Fibroblast of mammary gland (primary cell): ENCODE data around the gene FMN1.

Experiments
- DNase-seq: peaks from one replicate; pipeline ENCODE4 v3.0.0-alpha.2; 2010; ENCODE audit warnings: low read depth
- H3K4me3 ChIP-seq: 2 replicates; pipeline ENCODE4 v1.5.1; 2011; ENCODE audit warnings: low read depth, mild to moderate bottlenecking, low read length, moderate library complexity; ENCODE audit not compliant: control insufficient read depth
- TF ChIP-seq, protein P1 (sequence below): conservative IDR thresholded peaks from 2 replicates; pipeline ENCODE4 v1.5.1; 2011; ENCODE audit warnings: low read depth, low read length, inconsistent platforms; ENCODE audit not compliant: control insufficient read depth, insufficient read depth

The FMN1 gene

DNA sequence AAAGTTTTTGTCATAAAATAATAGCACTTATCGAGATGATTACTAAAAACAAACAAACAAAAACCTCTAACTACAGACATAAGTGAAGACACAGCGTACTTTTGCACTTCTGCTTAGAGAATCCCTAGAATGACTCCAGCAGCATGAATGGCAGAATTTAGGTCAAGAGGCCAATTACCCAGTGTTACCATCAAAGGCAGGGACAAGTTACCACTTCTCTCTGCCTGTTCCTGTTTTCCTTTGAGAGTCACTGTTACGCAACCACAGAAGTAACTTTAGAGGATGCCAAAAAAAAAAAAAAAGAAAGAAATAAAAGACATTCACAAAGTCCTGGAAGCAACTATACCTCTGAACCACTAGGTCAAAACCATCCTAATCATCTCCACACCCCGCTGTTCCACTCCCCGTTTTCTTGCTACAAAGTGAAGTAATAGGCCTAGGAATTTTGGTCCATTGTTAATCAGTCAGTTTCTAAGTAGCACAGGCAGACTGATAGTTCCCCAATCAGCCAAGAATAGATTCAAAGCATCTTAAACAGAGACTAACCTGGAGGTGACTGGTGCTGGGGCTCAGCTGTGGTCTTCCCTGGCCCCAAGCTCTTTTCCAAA, 41.9 kb downstream of the FMN1 start:
- DNase-seq: peak; percentile 78
- H3K4me3 ChIP-seq: no peak overlapping the region
- TF ChIP-seq, protein P1, sequence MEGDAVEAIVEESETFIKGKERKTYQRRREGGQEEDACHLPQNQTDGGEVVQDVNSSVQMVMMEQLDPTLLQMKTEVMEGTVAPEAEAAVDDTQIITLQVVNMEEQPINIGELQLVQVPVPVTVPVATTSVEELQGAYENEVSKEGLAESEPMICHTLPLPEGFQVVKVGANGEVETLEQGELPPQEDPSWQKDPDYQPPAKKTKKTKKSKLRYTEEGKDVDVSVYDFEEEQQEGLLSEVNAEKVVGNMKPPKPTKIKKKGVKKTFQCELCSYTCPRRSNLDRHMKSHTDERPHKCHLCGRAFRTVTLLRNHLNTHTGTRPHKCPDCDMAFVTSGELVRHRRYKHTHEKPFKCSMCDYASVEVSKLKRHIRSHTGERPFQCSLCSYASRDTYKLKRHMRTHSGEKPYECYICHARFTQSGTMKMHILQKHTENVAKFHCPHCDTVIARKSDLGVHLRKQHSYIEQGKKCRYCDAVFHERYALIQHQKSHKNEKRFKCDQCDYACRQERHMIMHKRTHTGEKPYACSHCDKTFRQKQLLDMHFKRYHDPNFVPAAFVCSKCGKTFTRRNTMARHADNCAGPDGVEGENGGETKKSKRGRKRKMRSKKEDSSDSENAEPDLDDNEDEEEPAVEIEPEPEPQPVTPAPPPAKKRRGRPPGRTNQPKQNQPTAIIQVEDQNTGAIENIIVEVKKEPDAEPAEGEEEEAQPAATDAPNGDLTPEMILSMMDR: no peak

DNA sequence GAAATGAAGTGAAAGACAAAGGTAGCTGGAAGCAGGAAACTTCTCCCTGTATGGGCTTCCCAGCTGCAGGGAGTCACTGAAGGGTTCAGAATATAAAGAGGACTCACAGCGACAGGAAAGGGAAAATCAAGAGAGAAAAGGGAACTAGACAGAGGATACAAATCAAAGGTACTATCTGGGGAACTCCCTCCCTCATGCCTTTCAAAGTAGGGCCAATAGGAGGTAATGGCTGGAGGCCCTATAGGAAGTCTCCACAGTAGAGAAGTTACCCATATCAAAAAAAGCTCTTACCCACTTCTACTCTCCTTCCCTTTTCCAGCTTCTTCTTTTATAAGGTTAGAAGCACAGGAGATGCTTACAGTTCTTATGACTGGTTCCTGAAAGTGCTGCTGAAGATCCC, 43.5 kb downstream of the FMN1 start:
- no peak overlapping the region for H3K4me3 ChIP-seq
- DNase-seq: no peak
- TF ChIP-seq, protein P1: no peak

DNA sequence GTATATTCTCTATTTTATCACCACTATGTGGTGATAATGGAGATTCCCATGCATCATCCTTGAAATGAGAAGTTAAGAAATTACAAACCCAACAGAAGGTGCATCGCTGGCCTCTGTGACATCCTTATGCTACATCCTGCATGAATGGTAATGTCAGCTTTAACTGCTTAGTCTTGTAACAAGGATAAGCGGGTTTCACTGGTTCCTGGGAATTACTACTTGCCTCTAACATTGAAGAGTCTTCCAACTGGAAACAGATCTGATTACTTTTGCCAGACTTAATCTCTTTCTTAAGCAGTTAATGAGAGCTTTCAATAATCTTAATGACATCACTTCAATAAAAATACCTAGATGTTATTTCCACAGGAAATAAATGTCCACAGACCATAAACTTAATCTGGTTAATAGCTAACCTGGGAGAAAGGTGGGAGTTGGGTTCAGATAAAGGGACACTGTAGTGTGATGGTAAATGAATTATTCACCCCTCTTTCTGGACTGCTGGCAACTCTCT, 44.0 kb downstream of the FMN1 start:
- no peak for DNase-seq
- TF ChIP-seq, protein P1: no peak
- H3K4me3 ChIP-seq: no peak overlapping the region

DNA sequence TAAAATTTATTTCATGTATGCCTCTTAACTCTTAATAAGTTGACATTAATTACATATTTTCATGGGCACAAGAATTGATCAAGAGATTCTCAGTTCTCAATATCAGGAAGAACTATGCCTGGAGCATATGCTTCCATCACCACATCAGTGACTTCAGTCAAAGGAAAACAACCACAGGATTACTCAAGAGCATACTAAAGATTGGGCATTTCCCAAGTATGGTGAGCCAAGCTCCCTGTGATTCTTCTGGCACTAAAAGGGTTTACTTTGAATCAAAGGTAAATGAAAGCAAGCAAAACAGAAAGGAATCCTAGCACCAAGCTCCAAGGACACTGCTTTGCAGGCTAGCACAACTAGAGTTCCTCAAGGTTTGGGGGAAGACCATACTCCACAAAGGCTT, 44.6 kb downstream of the FMN1 start:
- no peak overlapping the region for H3K4me3 ChIP-seq
- DNase-seq: peak; percentile 64
- TF ChIP-seq, protein P1: no peak

DNA sequence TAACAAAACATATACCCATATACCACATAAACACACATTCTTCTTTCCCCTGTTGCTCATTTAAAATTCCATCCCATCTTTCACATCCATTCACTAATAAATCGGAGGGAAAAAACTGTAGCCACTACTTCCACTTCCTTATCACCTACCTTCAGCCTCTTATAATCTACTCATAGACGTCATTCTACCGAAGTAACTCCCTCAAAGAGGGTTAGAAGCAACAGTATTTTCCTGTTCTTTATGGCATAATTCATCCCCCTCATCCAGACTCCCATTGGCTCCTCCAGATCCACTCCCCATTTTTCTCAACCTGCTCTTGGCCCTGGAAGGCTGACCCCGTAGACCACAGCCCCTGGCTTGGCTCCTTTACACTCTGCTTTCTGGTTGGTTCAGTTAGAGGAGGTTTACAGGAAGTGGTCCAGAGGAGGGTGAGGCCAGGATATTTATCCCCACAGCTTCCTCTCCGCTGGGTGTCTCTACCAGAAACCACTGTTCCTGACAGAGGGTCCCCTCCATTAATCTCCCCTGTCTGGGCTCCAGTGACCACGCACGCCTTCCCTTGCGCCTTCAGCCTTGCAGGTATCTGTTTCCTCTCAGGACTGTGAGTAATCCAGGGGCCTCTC, 46.3 kb downstream of the FMN1 start:
- TF ChIP-seq, protein P1: no peak
- no peak overlapping the region for H3K4me3 ChIP-seq
- DNase-seq: no peak

DNA sequence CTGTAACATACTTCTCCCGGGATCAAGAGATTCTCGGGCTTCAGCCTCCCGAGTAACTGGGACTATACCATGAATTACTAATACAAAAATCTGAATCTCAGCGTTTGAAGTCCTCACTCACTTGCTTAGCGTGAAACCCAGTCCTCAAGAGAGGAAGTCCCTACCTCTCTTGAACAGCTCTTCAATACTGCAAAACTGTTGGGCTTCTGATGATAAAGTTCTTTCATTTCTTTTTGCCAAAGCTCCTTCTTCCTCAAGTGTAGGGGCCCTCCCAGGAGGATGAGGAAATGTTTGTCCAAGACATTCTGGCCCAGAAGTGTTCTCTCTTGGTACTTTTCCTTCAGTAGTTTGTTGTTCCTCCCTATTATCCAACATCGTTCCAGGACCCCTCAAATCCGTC, 48.5 kb downstream of the FMN1 start:
- H3K4me3 ChIP-seq: no peak overlapping the region
- TF ChIP-seq, protein P1: no peak
- DNase-seq: no peak

DNA sequence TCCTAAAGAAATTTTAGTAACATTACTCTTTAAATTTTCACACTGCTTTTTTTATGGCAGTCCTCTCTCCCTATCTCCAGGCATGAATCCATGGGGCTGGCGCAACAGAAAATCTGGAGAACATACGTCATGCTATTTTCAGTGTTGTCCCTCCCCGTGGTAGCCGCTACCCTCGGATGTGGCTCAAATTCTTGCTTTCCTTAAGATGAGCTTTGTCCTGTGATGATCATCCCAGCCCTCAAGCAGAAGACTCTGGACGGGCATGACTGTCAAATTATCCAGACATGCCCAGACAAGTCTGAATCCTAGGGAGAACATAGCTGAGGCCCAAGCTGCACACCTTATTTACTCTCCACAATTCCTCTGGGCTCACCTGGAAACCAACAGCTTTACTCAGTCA, 49.1 kb downstream of the FMN1 start:
- DNase-seq: no peak
- H3K4me3 ChIP-seq: no peak overlapping the region
- TF ChIP-seq, protein P1: no peak
